H1 (cell line): Measurements from ENCODE around the gene NT5DC1.

Experiments used
- CEBPB ChIP-seq: IDR thresholded peaks from 2 replicates; pipeline ENCODE4 v1.6.1; 2012; ENCODE audit warnings: low read depth, low read length
- CHD2 ChIP-seq: IDR thresholded peaks from 2 replicates; pipeline ENCODE4 v1.6.1; 2012; ENCODE audit warnings: low read length, improper control_type of control experiment
- CTCF ChIP-seq, 3 experiments: IDR thresholded peaks; 1 replicate in 2 of 3; 2 replicates in 1 of 3; pipeline versions ENCODE4 v1.5.1 to v1.6.1; 2011; ENCODE audit warnings: low read length in 3 of 3, mild to moderate bottlenecking in 3 of 3, inconsistent platforms in 2 of 3, low read depth in 1 of 3, moderate library complexity in 1 of 3; ENCODE audit not compliant: insufficient read depth in 1 of 3; ENCODE audit errors: control extremely low read depth in 1 of 3
- JUN ChIP-seq: IDR thresholded peaks from 2 replicates; pipeline ENCODE4 v1.6.1; 2011; ENCODE audit warnings: low read depth, mild to moderate bottlenecking, improper control_type of control experiment, low read length
- POLR2A ChIP-seq, 2 experiments: IDR thresholded peaks; 1 replicate in 1 of 2; 2 replicates in 1 of 2; pipeline ENCODE4 v1.6.1; 2011; ENCODE audit warnings: low read depth in 2 of 2, low read length in 2 of 2, mild to moderate bottlenecking in 2 of 2; ENCODE audit errors: control extremely low read depth in 1 of 2
- POLR2AphosphoS5 ChIP-seq: IDR thresholded peaks from 2 replicates; pipeline ENCODE4 v1.6.1; 2011; ENCODE audit warnings: low read depth, low read length
- SRF ChIP-seq: IDR thresholded peaks from 2 replicates; pipeline ENCODE4 v1.6.1; 2011; ENCODE audit warnings: mild to moderate bottlenecking, low read depth, low read length, moderate library complexity
- TAF1 ChIP-seq: IDR thresholded peaks from 2 replicates; pipeline ENCODE4 v1.6.1; 2011; ENCODE audit warnings: mild to moderate bottlenecking, low read depth, low read length
- TAF7 ChIP-seq: optimal IDR thresholded peaks from 2 replicates; pipeline ENCODE3; 2011; ENCODE audit warnings: low read depth, mild to moderate bottlenecking, inconsistent platforms, low read length, moderate library complexity, borderline replicate concordance
- ZNF274 ChIP-seq: IDR thresholded peaks from 2 replicates; pipeline ENCODE4 v1.7.0; 2012; ENCODE audit warnings: low read length, borderline replicate concordance; ENCODE audit errors: extremely low read depth

GRCh38 chr6:116159782-116160524 is 59.3 kb downstream of the NT5DC1 start:
- TF ChIP-seq TAF1 = no peak
- TF ChIP-seq CTCF (IDR thresholded peaks at IDR 0.05; ENCODE audit: control extremely low read depth in 1 of 3, insufficient read depth in 1 of 3, low read depth in 1 of 3, low read length in 3 of 3) = no peak
- TF ChIP-seq JUN = no peak
- TF ChIP-seq POLR2AphosphoS5 = no peak
- no peak for TF ChIP-seq SRF
- no peak for TF ChIP-seq CHD2
- no peak for TF ChIP-seq CEBPB
- TF ChIP-seq TAF7 = no peak
- TF ChIP-seq ZNF274 = no peak
- TF ChIP-seq POLR2A (IDR thresholded peaks at IDR 0.05; ENCODE audit: control extremely low read depth in 1 of 2, low read depth in 2 of 2, low read length in 2 of 2) = no peak
